Raji (cell line): Measurements from ENCODE around the gene SCLT1.

Experiments used
- POLR2A ChIP-seq: IDR thresholded peaks from 2 replicates; pipeline ENCODE4 v1.6.1; 2011; ENCODE audit warnings: low read depth, low read length, control low read depth; ENCODE audit not compliant: insufficient read depth

Gene SCLT1

GRCh38 chr4:128940971-128941370 lies 152.4 kb downstream of the SCLT1 start:
- TF ChIP-seq POLR2A = no peak

DNA sequence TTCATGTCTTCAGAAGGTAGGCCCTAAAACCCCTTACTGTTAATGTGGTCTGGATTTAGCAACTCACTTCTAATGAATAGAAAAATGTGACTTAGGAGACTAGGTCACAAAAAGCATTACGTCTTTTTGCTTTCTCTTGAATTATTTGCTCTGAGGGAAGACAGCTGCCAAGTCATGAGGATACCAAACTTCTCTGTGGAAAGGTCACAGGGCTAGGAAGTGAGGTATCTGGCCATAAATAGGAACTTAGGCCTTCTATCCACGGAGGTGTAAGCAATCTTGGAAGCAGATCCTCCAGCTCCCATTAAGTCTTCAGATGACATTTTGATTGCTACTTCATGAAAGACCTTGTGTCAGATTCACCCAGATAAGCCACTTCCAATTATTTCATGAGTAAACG lies 163.3 kb downstream of the SCLT1 start:
- TF ChIP-seq POLR2A = no peak

GRCh38 chr4:128924951-128925350 lies 168.4 kb downstream of the SCLT1 start:
- TF ChIP-seq POLR2A = no peak

- no peak for TF ChIP-seq POLR2A
Measured at GRCh38 chr4:128921954-128922353, 171.4 kb downstream of the SCLT1 start.

GRCh38 chr4:128917781-128918180 lies 175.6 kb downstream of the SCLT1 start:
- no peak for TF ChIP-seq POLR2A

DNA sequence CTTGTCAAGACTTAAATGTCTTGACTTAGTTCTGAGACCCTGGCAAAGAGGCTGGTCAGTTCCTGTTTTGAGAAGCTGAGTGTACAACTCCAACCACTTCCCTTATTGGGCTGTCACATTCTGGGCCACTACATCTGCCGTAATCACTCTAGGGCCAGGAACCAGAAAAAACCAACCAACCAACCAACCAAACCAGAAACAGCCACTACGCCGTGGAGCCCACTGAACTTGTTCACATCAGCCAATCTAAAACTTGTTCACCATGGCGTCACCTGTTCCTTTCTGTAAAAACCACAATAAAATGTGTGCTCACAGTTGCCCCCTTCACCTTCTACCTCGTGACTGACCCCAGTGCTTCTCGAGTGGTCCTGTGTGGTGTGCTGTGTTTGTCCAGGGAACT lies 176.5 kb downstream of the SCLT1 start:
- no peak for TF ChIP-seq POLR2A

DNA sequence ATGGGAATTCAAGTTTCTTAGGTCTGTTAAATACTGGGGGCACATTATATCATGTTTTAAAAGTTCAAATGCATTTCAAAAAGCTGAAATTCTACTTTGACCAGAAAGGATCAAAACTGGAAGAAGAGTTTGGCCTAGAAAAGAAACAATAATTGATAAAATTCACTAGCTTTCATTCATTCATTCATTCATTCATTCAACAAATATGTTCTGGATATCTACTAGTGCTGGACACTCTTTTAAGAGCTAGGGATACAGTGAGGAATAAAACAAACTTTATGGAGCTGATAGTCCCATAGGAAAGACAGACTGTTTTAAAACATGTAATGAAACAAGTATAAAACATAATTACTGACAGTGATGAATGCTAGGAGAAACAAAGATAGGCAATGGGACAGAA lies 177.8 kb downstream of the SCLT1 start:
- no peak for TF ChIP-seq POLR2A

GRCh38 chr4:128913228-128913627 lies 180.1 kb downstream of the SCLT1 start:
- TF ChIP-seq POLR2A = no peak

GRCh38 chr4:128908735-128909134 lies 184.6 kb downstream of the SCLT1 start:
- no peak for TF ChIP-seq POLR2A

GRCh38 chr4:128907981-128908380 lies 185.4 kb downstream of the SCLT1 start:
- TF ChIP-seq POLR2A = no peak

GRCh38 chr4:128906581-128906980 lies 186.8 kb downstream of the SCLT1 start:
- no peak for TF ChIP-seq POLR2A

DNA sequence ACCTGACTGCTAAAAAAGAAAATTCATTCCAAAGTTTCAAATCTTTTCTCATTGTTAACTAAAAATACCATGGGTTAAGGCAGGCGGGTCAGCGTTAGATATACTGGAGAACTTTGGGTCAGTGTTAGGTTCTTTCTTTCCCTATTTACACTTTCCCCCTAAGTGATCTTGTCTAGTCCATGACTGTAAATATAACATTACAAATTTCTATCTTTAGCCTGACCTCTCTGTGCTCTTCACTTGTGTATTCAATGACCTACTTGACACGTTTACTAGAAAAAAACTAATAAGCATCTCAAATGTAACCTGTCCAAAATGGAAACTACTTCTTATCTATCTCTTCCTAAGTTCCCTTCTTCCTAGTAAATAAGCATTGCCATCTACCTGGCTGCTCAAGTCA lies 188.5 kb downstream of the SCLT1 start:
- no peak for TF ChIP-seq POLR2A

- TF ChIP-seq POLR2A = no peak
Measured at GRCh38 chr4:128880662-128881061, 212.7 kb downstream of the SCLT1 start.

DNA sequence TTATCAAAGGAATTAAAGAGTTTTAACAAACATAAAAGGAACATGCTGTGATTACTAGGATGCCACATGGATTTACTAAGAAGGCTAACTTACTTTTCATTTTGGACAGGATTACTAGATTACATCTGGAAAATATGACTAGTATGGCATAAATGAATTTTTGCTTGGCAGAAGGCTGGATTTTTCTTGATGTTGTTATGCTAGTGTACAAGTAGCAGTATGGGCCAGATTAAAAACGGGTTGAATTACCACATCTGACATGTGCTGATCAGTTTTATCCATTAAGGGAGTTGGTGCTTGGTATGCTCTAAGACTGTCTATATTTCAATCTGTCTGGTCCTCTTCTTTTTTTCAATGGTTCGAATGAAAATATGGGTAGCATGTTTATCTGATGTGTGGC lies 213.4 kb downstream of the SCLT1 start:
- no peak for TF ChIP-seq POLR2A

DNA sequence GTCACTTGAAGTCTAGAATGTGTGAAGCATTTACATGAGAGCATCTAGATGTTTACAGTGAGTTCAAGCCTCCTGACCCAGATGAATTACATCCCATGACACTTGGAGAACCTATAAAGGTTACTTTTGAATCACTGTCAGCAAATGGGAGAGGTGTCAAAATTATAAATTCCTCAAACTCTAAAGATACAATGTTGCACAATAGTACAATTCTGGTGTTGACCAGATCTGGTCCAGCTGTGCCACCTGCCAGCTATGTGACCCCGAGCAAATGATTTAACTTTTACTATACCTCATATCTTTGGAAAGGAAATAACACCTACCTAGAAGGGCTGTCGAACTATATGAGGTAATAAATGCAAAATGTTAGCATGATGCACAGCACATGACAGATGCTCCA lies 214.1 kb downstream of the SCLT1 start:
- TF ChIP-seq POLR2A = no peak

GRCh38 chr4:128877934-128878333 lies 215.4 kb downstream of the SCLT1 start:
- no peak for TF ChIP-seq POLR2A

GRCh38 chr4:128876200-128876599 lies 217.1 kb downstream of the SCLT1 start:
- TF ChIP-seq POLR2A = no peak

GRCh38 chr4:128871948-128872347 lies 221.4 kb downstream of the SCLT1 start:
- no peak for TF ChIP-seq POLR2A
